ENCODE measurements around the gene NR2F1-AS1. TPM values are rescaled to one million over a fixed set of nuclear protein-coding genes. Genes with fewer than 3 reads are reported as not detected.

The NR2F1-AS1 gene
- 3.7 to 4.7 TPM (median 4.5 TPM) in 5 replicates for total RNA-seq (2022; extraction: Qiagen RNA extraction; ENCODE audit: low read depth)

GRCh38 chr5:93580927-93581445 is at the start of gene NR2F1-AS1:
NR2F1-AS1 (minus strand) TSS chr5:93581219.

GRCh38 chr5:93582677-93583438 is 1.8 kb upstream of the NR2F1-AS1 start, which contains the start of gene NR2F1:
NR2F1 (plus strand) TSS chr5:93583222; CDS start chr5:93585024, 1,802 bp downstream.

Other genes with a start within 250 kb of the NR2F1-AS1 start
- gene NR2F1, start 2.0 kb upstream of the NR2F1-AS1 start, total RNA-seq (2022; extraction: Qiagen RNA extraction; ENCODE audit: low read depth), result 4.5 to 5.2 TPM (median 4.5 TPM) in 5 replicates
- gene POU5F2, start 160.4 kb upstream of the NR2F1-AS1 start, total RNA-seq (2022; extraction: Qiagen RNA extraction; ENCODE audit: low read depth), result 0.01 TPM in 3 of 5 replicates, not detected in the others